NCI-H748 treated with DMSO at 0.1 percent for 48 hours (cell line): ENCODE data around the gene KRTAP4-8.
"Not testable (repeated sequence)": the region's sequence is repeated elsewhere in the genome, so short reads cannot be mapped to it uniquely, and the experiment has no call there.

ENCODE experiments used
- DNase-seq: peaks from one replicate; lab custom pipeline; 2025; lab: John Stamatoyannopoulos, UW

KRTAP4-8 gene

DNA sequence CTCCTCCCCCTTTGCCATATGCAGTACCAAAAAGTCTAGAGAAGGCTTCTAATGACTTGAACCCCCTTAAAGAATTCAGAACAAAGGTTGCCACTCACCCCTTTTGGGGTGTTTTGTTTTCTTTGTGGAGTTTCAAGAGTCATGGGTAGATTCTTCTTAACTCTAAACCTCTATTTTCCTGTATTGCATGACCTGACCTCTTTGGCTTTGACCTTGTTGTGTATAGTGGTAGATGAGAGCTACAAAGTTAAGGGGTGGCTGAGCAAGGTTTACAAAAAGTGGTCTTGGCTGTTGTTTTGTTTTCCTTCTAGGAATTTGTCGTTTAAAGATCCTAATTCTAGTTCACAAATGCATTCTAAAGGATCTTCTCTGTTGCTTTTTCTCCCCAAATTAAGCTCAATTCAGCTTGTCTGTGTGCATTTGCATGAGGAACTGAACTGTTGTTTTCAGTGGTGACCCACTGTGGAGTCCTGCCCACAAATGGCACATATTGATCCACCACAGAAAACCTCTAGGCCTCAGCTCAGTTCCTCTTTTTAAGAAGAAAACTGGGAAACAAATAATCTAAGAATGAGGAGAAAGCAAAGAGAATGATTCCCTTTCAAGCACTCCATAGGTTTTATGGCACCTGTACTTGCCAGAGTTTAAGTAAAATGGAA, 10.9 kb upstream of the KRTAP4-8 start:
- not testable (repeated sequence) for DNase-seq

DNA sequence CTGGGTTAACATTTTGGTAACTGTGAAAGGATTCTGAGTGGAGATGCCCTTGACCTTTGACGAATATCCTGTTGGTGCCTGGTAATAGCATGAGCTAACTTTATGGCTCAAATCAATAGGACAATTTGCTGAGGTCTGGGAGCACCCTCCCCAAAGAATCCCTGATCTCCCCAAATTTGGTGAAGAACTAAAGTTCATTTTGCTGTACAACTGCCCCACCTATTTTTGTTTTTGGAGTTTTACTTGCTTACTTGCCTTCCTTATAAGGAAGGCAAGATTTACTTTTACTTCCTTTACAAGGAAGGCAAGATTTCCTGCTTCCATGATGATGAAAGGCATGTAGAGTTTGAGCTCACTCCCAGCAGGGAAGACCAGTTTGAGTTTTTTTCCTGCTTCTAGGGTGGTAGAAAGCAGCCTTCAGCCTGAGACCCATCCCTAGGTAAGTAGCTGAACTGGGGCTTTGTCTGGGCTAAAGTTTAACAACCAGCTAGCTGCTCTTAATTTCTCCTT, 10.1 kb upstream of the KRTAP4-8 start:
- DNase-seq = no peak

GRCh38 chr17:41105347-41105746, 7.4 kb upstream of the KRTAP4-8 start, which contains the start of gene KRTAP4-9:
KRTAP4-9 (plus strand) TSS chr17:41105389; CDS start chr17:41105389, 0 bp downstream.
- not testable (repeated sequence) for DNase-seq

- DNase-seq = not testable (repeated sequence)
Observed at GRCh38 chr17:41104386-41105038, 6.6 kb upstream of the KRTAP4-8 start.

DNA sequence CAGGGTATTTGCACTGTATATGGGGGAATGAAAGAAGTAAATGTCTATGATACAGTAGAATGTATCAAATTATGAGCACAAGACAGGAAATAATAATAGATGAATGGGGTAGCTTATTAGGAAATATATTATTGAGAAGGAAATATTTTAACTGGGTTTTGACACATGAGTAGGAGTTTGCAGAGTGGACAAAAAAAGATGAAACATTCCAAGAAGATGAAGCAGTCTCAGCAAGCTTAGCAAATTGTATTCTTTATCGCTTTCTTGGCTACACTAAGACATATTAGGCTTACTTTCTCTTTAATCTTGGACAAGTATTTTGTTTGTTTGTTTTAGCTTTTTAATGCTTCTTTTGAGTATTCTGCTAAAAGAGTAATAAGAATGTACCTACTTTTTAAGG, 6.0 kb upstream of the KRTAP4-8 start:
- DNase-seq = no peak

- DNase-seq = no peak
Observed at GRCh38 chr17:41101586-41102259, 3.8 kb upstream of the KRTAP4-8 start, which contains the start of gene KRTAP4-16. KRTAP4-16 (minus strand) TSS chr17:41102209; CDS start chr17:41102209, 0 bp downstream.

- not testable (repeated sequence) for DNase-seq
Observed at GRCh38 chr17:41099682-41100480, 1.9 kb upstream of the KRTAP4-8 start.

GRCh38 chr17:41098481-41098880, 539 bp upstream of the KRTAP4-8 start:
- DNase-seq = no peak

DNA sequence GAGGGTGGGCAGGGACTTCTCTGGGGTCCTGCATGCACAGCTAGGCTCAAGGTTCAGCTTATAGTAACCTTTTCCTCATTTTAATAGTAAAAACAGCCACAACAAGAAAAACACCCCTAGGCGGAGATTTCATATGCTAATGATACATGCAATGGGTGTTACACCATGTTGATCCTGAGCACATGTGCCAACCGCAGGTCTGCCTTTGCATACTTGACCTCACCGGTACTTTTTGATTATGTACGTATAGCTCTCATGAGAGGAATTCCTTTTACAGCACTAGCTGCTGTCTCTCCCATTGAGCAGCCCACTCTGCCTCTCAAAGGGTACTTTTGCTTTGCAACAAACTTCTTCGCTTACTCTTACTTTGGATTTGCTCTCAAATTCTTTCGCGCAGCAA, 1.9 kb downstream of the KRTAP4-8 start:
- no peak for DNase-seq

- DNase-seq = not testable (repeated sequence)
Observed at GRCh38 chr17:41088760-41089352, 9.1 kb downstream of the KRTAP4-8 start.

- not testable (repeated sequence) for DNase-seq
Observed at GRCh38 chr17:41084100-41084856, 13.7 kb downstream of the KRTAP4-8 start, which contains the start of gene KRTAP4-7. KRTAP4-7 (plus strand) TSS chr17:41084150; CDS start chr17:41084207, 57 bp downstream.

- not testable (repeated sequence) for DNase-seq
Observed at GRCh38 chr17:41083427-41083826, 14.5 kb downstream of the KRTAP4-8 start.

DNA sequence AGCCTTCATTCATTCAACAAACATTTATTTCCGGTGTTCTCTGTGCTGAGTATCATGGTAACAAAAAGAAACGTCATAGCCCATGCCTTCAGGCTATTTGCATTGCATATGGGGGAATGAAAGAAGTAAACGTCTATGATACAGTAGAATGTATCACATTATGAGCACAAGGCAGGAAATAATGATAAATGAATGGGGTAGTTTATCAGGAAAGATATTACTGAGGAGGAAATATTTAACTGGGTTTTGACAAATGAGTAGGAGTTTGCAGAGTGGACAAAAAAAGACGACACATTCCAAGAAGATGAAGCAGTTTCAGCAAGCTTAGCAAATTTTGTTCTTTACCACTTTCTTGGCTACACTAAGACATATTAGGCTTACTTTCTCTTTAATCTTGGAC, 15.3 kb downstream of the KRTAP4-8 start:
- no peak for DNase-seq

GRCh38 chr17:41076788-41077187, 21.2 kb downstream of the KRTAP4-8 start:
- DNase-seq = no peak

DNA sequence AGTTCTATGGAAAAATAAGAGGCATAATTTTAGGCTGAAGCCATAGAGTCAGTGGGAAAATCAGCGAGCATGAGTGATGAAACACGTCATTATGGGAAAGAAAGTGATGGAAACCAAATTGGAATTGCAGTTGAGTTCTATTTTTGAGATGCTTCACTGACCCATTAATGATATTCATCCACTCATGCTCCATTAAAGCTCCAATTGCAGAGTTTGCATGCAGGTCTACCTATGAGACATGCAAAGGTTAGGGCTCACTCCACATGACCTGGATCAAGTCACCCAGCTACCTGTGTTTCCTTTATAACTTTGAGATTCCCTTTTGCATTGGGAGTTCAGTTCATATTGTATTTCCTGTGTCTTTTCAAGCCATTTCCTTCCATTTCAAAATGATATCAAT, 24.3 kb downstream of the KRTAP4-8 start:
- DNase-seq = no peak

DNA sequence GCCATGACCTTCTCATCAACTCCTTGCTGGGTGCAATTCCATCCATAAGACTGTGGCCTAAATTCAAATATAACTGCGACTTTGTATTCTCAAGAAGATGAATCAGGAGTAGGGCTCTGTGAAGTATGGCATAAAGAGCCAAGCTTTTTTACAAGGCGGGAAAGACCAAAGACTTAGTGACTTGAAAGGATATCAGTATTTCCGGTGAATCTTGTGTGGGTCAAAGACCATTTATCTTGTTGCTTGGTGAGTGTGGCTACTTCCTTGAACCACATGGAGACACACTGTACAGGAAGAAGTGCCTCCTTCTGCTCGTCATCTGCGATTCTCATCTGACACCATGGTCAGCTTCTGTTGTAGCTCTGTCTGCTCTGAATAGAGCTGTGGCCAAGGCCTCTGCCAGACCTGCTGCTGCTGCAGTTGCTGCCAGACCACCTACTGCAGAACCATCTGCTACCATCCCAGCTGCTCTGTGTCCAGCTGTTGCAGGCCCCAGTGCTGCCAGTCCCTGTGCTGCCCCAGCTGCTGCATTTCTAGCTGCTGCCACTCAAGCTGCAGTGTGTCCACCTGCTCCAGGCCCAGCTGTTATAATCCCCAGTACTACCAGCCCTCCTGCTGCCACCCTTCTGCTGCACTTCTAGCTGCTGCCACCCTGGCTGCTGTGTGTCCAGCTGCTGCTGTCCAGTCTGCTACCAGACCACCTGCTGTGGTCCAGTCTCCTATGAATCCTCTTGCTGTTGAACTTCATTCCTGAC, 26.2 kb downstream of the KRTAP4-8 start:
- no peak for DNase-seq

GRCh38 chr17:41069031-41069430, 28.9 kb downstream of the KRTAP4-8 start:
- no peak for DNase-seq

GRCh38 chr17:41067281-41067680, 30.7 kb downstream of the KRTAP4-8 start:
- DNase-seq = no peak

- no peak for DNase-seq
Observed at GRCh38 chr17:41065829-41066624, 31.9 kb downstream of the KRTAP4-8 start, which contains the start of gene KRTAP2-4. KRTAP2-4 (minus strand) TSS chr17:41065879; CDS start chr17:41065845, 34 bp downstream.
